Measurements from ENCODE around the gene FKBP15.

FKBP15 gene

DNA sequence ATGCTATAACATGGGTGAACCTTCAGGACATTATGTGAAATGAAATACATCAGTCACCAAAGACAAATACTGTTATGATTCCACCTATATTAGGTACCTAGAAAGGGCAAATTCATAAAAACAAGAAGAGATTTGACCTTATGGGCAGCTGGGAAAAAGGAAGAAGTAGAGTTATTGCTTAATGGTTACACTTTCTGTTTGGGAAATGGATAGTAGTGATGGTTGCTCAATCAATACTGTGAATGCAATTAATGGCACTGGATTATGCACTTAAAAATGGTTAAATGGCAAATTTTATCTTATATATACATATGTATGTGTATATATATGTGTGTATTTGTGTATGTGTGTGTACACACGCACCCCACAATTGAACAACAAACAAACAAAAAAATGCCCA, 15.2 kb downstream of the FKBP15 start:
- no peak overlapping the region for H3K4me3 ChIP-seq (ENCODE audit: low read length)
- peaks cover 6% of the 10 kb centered on the region for H3K36me3 ChIP-seq (ENCODE audit: control insufficient read depth, low read depth, low read length)
- no peaks in the 10 kb centered on the region for H3K4me1 ChIP-seq (ENCODE audit: control insufficient read depth, low read depth, low read length)
- H3K27me3 ChIP-seq (ENCODE audit: control insufficient read depth, insufficient read depth, low read length) = no peaks in the 10 kb centered on the region
- no peaks in the 10 kb centered on the region for H3K9me3 ChIP-seq (ENCODE audit: control insufficient read depth, low read depth, low read length)
- H3K27ac ChIP-seq (ENCODE audit: low read length) = no peak overlapping the region
- no peak overlapping the region for H3K9ac ChIP-seq (ENCODE audit: low read length)

DNA sequence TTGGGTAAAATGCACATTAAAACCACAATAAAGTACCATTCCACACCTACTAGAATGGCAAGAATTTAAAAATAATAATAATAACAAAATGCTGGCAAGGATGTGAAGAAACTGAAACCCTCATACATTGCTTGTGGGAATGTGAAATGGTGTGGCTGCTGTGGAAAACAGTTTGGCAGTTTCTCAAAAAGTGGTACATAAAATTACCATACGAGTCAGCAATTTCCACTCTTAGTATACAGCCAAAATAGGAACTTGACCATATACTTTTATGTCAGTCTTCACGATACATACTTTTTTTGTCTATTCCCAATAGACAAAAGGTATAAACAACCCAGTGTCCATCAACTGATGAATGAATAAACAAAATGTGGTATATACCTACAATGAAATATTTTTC, 15.6 kb downstream of the FKBP15 start:
- peaks cover 6% of the 10 kb centered on the region for H3K36me3 ChIP-seq (ENCODE audit: control insufficient read depth, low read depth, low read length)
- no peak overlapping the region for H3K4me3 ChIP-seq (ENCODE audit: low read length)
- no peaks in the 10 kb centered on the region for H3K4me1 ChIP-seq (ENCODE audit: control insufficient read depth, low read depth, low read length)
- no peak overlapping the region for H3K9ac ChIP-seq (ENCODE audit: low read length)
- H3K27me3 ChIP-seq (ENCODE audit: control insufficient read depth, insufficient read depth, low read length) = no peaks in the 10 kb centered on the region
- H3K9me3 ChIP-seq (ENCODE audit: control insufficient read depth, low read depth, low read length) = no peaks in the 10 kb centered on the region
- H3K27ac ChIP-seq (ENCODE audit: low read length) = no peak overlapping the region

DNA sequence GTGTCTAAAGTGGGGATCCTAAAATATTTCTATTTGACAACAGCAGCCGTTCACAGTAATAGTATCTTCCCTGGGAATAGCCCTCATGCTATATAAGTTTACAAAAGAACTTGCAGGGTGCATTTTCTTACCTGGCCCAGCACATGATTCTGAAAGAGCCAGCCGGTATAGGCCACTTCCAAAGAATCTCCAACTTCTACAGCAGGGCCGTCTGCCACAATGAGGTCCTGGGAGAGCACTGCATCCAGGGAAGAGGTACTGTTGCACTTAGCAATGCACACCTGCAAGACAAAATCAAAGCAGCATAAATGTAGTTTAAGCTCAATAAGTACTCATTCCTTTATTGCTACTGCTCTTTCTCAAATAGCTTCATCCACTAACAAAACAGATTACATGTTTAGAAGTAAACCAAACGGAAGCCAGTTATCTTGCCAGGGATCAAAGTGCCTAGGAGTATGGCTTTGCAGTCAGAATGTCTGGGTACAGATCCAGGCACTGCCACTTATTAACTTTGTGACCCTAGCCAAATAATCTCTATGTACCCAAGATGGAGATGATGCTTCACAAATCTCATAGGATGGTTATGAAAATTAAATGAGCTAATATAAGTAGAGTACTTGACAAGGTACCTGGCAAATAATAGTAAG, 21.3 kb downstream of the FKBP15 start:
- peaks cover 15% of the 10 kb centered on the region for H3K36me3 ChIP-seq (ENCODE audit: control insufficient read depth, low read depth, low read length)
- no peaks in the 10 kb centered on the region for H3K27me3 ChIP-seq (ENCODE audit: control insufficient read depth, insufficient read depth, low read length)
- no peak overlapping the region for H3K27ac ChIP-seq (ENCODE audit: low read length)
- H3K4me3 ChIP-seq (ENCODE audit: low read length) = no peak overlapping the region
- no peaks in the 10 kb centered on the region for H3K4me1 ChIP-seq (ENCODE audit: control insufficient read depth, low read depth, low read length)
- H3K9ac ChIP-seq (ENCODE audit: low read length) = no peak overlapping the region
- H3K9me3 ChIP-seq (ENCODE audit: control insufficient read depth, low read depth, low read length) = no peaks in the 10 kb centered on the region

DNA sequence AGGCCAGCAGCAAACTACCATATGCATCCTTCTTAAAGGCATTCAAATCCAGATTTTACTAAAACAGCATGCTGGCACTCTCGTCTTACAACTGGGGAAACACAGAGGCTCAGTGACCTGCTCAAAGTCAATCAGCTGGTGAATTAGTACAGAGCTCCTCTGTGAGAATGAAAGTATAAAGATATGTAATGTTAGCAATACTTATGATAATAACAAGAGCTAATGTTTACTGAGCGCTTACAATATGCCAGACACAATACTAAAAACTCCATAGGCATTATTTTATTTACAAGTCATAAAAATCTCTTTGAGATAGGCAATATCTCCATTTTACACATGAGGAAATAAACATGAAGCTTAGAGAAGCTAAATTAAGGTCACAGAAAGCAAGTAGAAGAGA, 28.6 kb downstream of the FKBP15 start:
- Histone ChIP-seq H3K4me3 (ENCODE audit: low read length) (no peak overlapping the region), H3K9ac (ENCODE audit: low read length) (no peak overlapping the region), H3K27ac (ENCODE audit: low read length) (no peak overlapping the region), H3K27me3 (ENCODE audit: control insufficient read depth, insufficient read depth, low read length) (no peaks in the 10 kb centered on the region), H3K36me3 (ENCODE audit: control insufficient read depth, low read depth, low read length) (peaks cover 17% of the 10 kb centered on the region), H3K9me3 (ENCODE audit: control insufficient read depth, low read depth, low read length) (no peaks in the 10 kb centered on the region), H3K4me1 (ENCODE audit: control insufficient read depth, low read depth, low read length) (no peaks in the 10 kb centered on the region)

DNA sequence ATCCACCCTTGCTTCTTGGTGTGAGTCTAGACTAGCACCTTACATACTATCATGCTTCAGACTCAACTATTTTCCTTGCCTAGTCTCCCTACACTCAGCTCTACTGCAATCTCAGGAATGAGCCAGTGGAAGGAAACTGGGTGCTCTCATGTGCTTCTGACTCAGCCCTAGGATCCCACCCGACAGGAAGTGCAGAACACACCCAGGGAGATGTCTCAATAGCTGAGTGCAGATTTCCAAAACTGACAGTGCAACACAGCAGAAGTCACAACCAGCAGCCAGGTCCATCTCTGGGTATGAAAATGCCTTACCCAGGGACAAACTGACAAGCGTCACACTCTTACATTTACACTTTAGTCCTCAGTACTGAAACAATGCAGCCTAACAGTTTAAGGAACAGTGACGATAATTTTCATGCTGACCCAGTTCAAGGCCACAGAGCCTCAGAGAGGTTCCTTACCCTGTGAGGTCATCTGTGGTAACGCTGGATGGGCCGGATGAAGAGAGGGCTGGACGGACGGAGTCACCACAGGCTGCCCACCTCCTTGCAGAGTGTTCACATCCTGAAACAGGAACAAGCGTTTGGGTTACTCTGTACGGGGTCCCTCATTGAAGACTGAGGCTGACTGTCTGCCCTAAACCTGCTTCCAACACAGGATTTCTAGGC, 33.0 kb downstream of the FKBP15 start:
- Histone ChIP-seq H3K27ac (ENCODE audit: low read length) (no peak overlapping the region), H3K4me3 (ENCODE audit: low read length) (no peak overlapping the region), H3K36me3 (ENCODE audit: control insufficient read depth, low read depth, low read length) (peaks cover 54% of the 10 kb centered on the region), H3K9me3 (ENCODE audit: control insufficient read depth, low read depth, low read length) (no peaks in the 10 kb centered on the region), H3K4me1 (ENCODE audit: control insufficient read depth, low read depth, low read length) (no peaks in the 10 kb centered on the region), H3K9ac (ENCODE audit: low read length) (no peak overlapping the region), H3K27me3 (ENCODE audit: control insufficient read depth, insufficient read depth, low read length) (no peaks in the 10 kb centered on the region)

DNA sequence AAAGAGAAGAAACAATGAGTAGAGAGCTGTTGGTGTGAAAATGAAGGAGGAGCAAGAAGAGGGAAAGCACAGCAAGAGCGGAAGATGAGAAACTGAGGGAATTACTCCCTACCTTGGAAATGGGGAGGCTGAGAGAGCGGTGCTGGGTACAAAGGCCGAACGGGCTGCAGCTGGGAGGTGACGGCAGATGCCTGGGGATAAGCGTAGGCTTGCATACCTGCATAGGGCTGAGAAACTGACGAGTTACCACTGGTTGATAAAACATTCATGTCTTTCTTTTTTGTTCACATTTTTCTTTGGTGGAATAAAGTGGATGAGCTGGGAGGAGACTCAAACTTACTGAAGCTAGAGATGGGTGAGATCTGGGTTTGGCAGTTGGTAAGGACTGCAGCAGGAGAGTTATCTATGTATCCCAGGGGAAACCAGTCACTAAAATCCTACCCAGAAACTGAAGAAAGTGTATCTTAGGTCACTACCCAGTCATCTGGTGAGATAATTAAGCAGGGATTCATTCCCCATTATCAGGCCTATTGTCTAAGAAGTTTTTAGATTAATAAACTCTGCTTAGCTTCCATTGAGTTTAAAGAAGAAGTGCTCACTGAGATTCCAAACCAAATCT, 34.8 kb downstream of the FKBP15 start:
- H3K27ac ChIP-seq (ENCODE audit: low read length) = no peak overlapping the region
- H3K4me1 ChIP-seq (ENCODE audit: control insufficient read depth, low read depth, low read length) = no peaks in the 10 kb centered on the region
- H3K27me3 ChIP-seq (ENCODE audit: control insufficient read depth, insufficient read depth, low read length) = no peaks in the 10 kb centered on the region
- H3K36me3 ChIP-seq (ENCODE audit: control insufficient read depth, low read depth, low read length) = peaks cover 65% of the 10 kb centered on the region
- H3K9ac ChIP-seq (ENCODE audit: low read length) = no peak overlapping the region
- H3K9me3 ChIP-seq (ENCODE audit: control insufficient read depth, low read depth, low read length) = no peaks in the 10 kb centered on the region
- H3K4me3 ChIP-seq (ENCODE audit: low read length) = no peak overlapping the region

DNA sequence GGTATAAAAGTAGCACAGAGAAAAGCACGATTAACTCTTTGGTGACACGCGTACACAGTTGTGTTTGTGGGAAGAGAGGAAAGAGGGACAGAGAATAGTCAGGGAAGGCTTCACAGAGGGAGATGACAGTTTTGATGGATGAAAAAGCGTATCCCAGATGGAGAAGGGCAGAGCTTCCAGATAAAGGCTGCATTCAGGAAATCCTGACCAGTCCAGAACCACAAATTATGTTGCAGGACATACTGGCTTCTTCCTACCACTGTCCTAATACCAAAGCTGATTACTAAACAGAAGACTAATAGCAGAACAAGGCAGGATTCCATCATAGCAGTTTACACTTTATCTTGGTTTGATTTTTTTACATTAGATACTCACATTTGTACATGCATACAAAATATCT, 35.8 kb downstream of the FKBP15 start:
- Histone ChIP-seq H3K4me1 (ENCODE audit: control insufficient read depth, low read depth, low read length) (no peaks in the 10 kb centered on the region), H3K9ac (ENCODE audit: low read length) (no peak overlapping the region), H3K27me3 (ENCODE audit: control insufficient read depth, insufficient read depth, low read length) (no peaks in the 10 kb centered on the region), H3K27ac (ENCODE audit: low read length) (no peak overlapping the region), H3K9me3 (ENCODE audit: control insufficient read depth, low read depth, low read length) (no peaks in the 10 kb centered on the region), H3K36me3 (ENCODE audit: control insufficient read depth, low read depth, low read length) (peaks cover 67% of the 10 kb centered on the region), H3K4me3 (ENCODE audit: low read length) (no peak overlapping the region)

DNA sequence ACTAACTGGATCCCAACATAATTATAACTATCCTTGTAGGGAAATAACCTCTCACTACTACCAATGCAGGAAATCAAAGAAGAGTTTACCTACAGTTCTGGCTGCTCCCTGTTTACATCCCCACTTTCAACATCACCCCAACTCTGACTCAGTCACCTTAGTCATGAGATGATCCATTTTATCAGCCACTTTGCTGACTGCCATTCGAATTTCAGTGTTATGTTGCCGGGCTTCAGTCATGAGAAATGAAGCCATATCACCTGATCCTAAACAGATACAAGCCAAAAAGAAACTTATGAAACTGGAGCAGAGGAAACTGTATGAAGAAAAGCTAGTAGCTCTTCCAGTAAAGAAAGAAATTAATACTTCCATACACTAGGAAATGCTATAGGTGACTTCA, 36.5 kb downstream of the FKBP15 start:
- Histone ChIP-seq H3K27me3 (ENCODE audit: control insufficient read depth, insufficient read depth, low read length) (no peaks in the 10 kb centered on the region), H3K27ac (ENCODE audit: low read length) (no peak overlapping the region), H3K9me3 (ENCODE audit: control insufficient read depth, low read depth, low read length) (no peaks in the 10 kb centered on the region), H3K9ac (ENCODE audit: low read length) (no peak overlapping the region), H3K4me1 (ENCODE audit: control insufficient read depth, low read depth, low read length) (no peaks in the 10 kb centered on the region), H3K4me3 (ENCODE audit: low read length) (no peak overlapping the region), H3K36me3 (ENCODE audit: control insufficient read depth, low read depth, low read length) (peaks cover 67% of the 10 kb centered on the region)

DNA sequence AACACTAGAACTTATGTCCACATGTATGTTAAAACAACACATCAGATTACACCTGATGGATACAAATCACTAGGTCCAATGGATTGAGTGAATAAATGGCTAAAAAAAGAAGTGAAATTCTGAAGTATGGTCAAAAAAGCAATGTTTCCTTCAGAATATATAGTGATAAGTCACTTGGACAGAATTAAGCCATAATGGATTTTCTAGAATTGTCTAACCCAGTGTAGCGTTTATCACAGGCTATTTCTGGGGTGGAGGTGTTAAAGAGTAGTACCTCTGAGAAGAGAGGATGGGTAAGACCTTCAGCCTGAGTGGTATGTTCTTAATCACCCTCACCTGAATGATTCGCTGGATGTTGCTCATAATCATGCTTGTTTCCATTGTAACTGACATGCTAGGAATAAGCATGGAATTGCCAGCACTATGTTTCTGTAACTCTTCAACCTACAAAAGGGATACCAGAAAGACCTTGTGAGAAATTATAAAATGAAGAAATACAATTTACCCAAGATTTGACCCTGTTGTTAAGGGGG, 37.1 kb downstream of the FKBP15 start:
- no peaks in the 10 kb centered on the region for H3K9me3 ChIP-seq (ENCODE audit: control insufficient read depth, low read depth, low read length)
- H3K27me3 ChIP-seq (ENCODE audit: control insufficient read depth, insufficient read depth, low read length) = no peaks in the 10 kb centered on the region
- H3K27ac ChIP-seq (ENCODE audit: low read length) = no peak overlapping the region
- H3K36me3 ChIP-seq (ENCODE audit: control insufficient read depth, low read depth, low read length) = peaks cover 67% of the 10 kb centered on the region
- no peaks in the 10 kb centered on the region for H3K4me1 ChIP-seq (ENCODE audit: control insufficient read depth, low read depth, low read length)
- H3K4me3 ChIP-seq (ENCODE audit: low read length) = no peak overlapping the region
- H3K9ac ChIP-seq (ENCODE audit: low read length) = no peak overlapping the region

DNA sequence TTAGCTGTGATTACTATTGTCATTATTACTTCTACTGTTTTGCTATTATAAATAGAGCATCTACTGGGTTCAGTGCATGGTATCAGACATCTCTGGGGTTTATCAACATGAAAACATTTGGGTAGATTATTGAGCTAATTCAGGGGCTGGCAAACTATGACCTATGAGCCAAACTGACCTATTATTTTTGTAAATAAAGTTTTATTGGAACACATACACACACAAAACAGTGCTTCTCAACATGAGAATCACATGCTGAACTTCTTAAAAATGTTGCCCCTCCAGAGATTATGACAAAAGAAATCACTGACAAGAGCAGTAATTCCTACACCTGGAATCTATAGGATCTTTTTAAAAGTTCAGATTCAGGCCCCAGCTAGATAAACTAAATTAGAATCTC, 39.9 kb downstream of the FKBP15 start:
- no peak overlapping the region for H3K4me3 ChIP-seq (ENCODE audit: low read length)
- H3K9ac ChIP-seq (ENCODE audit: low read length) = no peak overlapping the region
- H3K36me3 ChIP-seq (ENCODE audit: control insufficient read depth, low read depth, low read length) = peaks cover 53% of the 10 kb centered on the region
- no peak overlapping the region for H3K27ac ChIP-seq (ENCODE audit: low read length)
- H3K4me1 ChIP-seq (ENCODE audit: control insufficient read depth, low read depth, low read length) = no peaks in the 10 kb centered on the region
- H3K27me3 ChIP-seq (ENCODE audit: control insufficient read depth, insufficient read depth, low read length) = no peaks in the 10 kb centered on the region
- H3K9me3 ChIP-seq (ENCODE audit: control insufficient read depth, low read depth, low read length) = no peaks in the 10 kb centered on the region

DNA sequence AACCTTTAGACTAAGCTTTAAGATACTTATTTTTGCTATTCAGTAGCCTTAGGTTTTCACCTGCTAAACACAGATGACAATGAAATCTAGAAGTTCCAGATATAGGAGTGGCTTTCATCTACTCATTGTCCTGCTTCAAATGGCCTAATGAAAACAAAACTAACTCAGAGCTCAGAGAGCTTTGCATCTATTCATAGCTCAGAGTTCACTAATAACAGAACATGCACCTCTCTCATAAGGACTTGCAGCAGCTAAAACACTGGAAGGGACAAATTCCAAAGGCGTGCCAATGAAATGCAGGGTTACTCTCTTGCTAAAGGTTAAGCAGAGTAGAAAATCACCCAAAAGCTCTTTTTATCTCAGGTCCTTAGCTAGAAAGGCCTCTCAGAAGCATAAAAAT, 41.2 kb downstream of the FKBP15 start:
- H3K36me3 ChIP-seq (ENCODE audit: control insufficient read depth, low read depth, low read length) = peaks cover 49% of the 10 kb centered on the region
- no peaks in the 10 kb centered on the region for H3K4me1 ChIP-seq (ENCODE audit: control insufficient read depth, low read depth, low read length)
- no peak overlapping the region for H3K27ac ChIP-seq (ENCODE audit: low read length)
- H3K9ac ChIP-seq (ENCODE audit: low read length) = no peak overlapping the region
- H3K9me3 ChIP-seq (ENCODE audit: control insufficient read depth, low read depth, low read length) = no peaks in the 10 kb centered on the region
- H3K4me3 ChIP-seq (ENCODE audit: low read length) = no peak overlapping the region
- no peaks in the 10 kb centered on the region for H3K27me3 ChIP-seq (ENCODE audit: control insufficient read depth, insufficient read depth, low read length)

DNA sequence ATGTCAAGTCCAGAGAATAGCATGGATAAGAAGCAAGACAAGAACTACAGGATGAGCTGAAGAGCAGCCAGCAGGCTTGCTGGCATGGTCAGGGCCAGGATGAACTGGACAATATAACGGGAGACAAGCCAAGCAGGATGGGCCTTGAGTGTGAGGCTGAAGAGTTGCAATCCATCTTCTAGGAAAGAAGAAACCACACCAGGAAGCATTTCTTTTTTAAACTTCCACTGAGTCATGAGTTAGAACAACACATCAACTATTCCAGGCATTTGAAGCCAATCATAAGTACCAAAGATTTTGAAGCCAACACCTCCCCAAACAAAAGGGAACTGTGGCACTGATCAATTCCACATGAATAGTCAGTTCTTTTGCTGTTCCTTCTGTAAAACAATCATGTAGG, 43.0 kb downstream of the FKBP15 start:
- Histone ChIP-seq H3K36me3 (ENCODE audit: control insufficient read depth, low read depth, low read length) (peaks cover 46% of the 10 kb centered on the region), H3K4me3 (ENCODE audit: low read length) (no peak overlapping the region), H3K27ac (ENCODE audit: low read length) (no peak overlapping the region), H3K4me1 (ENCODE audit: control insufficient read depth, low read depth, low read length) (no peaks in the 10 kb centered on the region), H3K9ac (ENCODE audit: low read length) (no peak overlapping the region), H3K27me3 (ENCODE audit: control insufficient read depth, insufficient read depth, low read length) (no peaks in the 10 kb centered on the region), H3K9me3 (ENCODE audit: control insufficient read depth, low read depth, low read length) (no peaks in the 10 kb centered on the region)
